Fibroblast of lung (primary cell): ENCODE data around the gene TOMM6.

Experiments used
- CTCF ChIP-seq, 2 donors: IDR thresholded peaks in 1 of 2; conservative IDR thresholded peaks in 1 of 2; 1 replicate in 1 of 2; 2 replicates in 1 of 2; pipeline ENCODE4 v1.5.1; 2011 to 2012; ENCODE audit warnings: low read length in 2 of 2, control low read depth in 1 of 2, inconsistent platforms in 1 of 2, low read depth in 1 of 2, mild to moderate bottlenecking in 1 of 2
- EZH2 ChIP-seq: IDR thresholded peaks from 2 replicates; pipeline ENCODE4 v1.5.1; 2012; ENCODE audit warnings: low read length, control low read depth, mild to moderate bottlenecking; ENCODE audit errors: missing control alignments

- TF ChIP-seq EZH2 (no peak), CTCF (conservative IDR thresholded peaks at IDR 0.05 in 1 of 2, IDR thresholded peaks at IDR 0.05 in 1 of 2; ENCODE audit: low read depth in 1 of 2, low read length in 2 of 2) (no peak)
These were observed 43.9 kb upstream of the TOMM6 start for GRCh38 chr6:41743406-41744235.
